H9 (cell line): ENCODE measurements around the gene TSPAN2. TPM values are rescaled to one million over a fixed set of nuclear protein-coding genes. Genes with fewer than 3 reads are reported as not detected.

Source experiments
- DNase-seq: peaks from one replicate; pipeline ENCODE4 v3.0.0-alpha.2; 2017
- H2AFZ ChIP-seq: one replicate; pipeline ENCODE4 v1.6.1; 2013; ENCODE audit warnings: mild to moderate bottlenecking, low read length, control low read depth, moderate library complexity
- H2AK5ac ChIP-seq: 2 replicates; pipeline ENCODE4 v1.6.1; 2013; ENCODE audit warnings: low read length, control low read depth, mixed read lengths; ENCODE audit not compliant: insufficient read length
- H2BK120ac ChIP-seq: one replicate; pipeline ENCODE4 v1.6.1; 2013; ENCODE audit warnings: low read depth, mild to moderate bottlenecking, low read length, control low read depth, inconsistent platforms; ENCODE audit not compliant: poor library complexity, severe bottlenecking
- H2BK12ac ChIP-seq: 2 replicates; pipeline ENCODE4 v1.6.1; 2013; ENCODE audit warnings: low read length, control low read depth, mixed read lengths, low read depth; ENCODE audit not compliant: insufficient read length
- H2BK15ac ChIP-seq: 2 replicates; pipeline ENCODE4 v1.6.1; 2013; ENCODE audit warnings: low read depth, low read length, control low read depth
- H2BK20ac ChIP-seq: one replicate; pipeline ENCODE4 v1.6.1; 2013; ENCODE audit warnings: low read depth, mild to moderate bottlenecking, low read length, control low read depth, inconsistent platforms; ENCODE audit not compliant: poor library complexity, severe bottlenecking
- H2BK5ac ChIP-seq: 2 replicates; pipeline ENCODE4 v1.6.1; 2013; ENCODE audit warnings: low read length, control low read depth, mixed read lengths; ENCODE audit not compliant: insufficient read length
- H3K14ac ChIP-seq: 2 replicates; pipeline ENCODE4 v1.6.1; 2013; ENCODE audit warnings: low read length, control low read depth; ENCODE audit not compliant: insufficient read depth
- H3K18ac ChIP-seq: 2 replicates; pipeline ENCODE4 v1.6.1; 2013; ENCODE audit warnings: low read depth, mild to moderate bottlenecking, mixed read lengths, low read length, control low read depth; ENCODE audit not compliant: insufficient read length
- H3K23ac ChIP-seq: 2 replicates; pipeline ENCODE4 v1.6.1; 2013; ENCODE audit warnings: low read length, control low read depth, mixed read lengths, low read depth; ENCODE audit not compliant: insufficient read length
- H3K23me2 ChIP-seq: 2 replicates; pipeline ENCODE4 v1.6.1; 2013; ENCODE audit warnings: low read depth, mild to moderate bottlenecking, mixed read lengths, low read length, control low read depth; ENCODE audit not compliant: insufficient read length, poor library complexity, severe bottlenecking
- H3K27ac ChIP-seq: 2 replicates; pipeline ENCODE4 v1.5.1; 2013; ENCODE audit warnings: low read length, control low read depth, mixed read lengths, low read depth; ENCODE audit not compliant: insufficient read length
- H3K27me3 ChIP-seq: 2 replicates; pipeline ENCODE4 v1.6.1; 2013; ENCODE audit warnings: low read length, control low read depth, inconsistent platforms; ENCODE audit not compliant: insufficient read depth
- H3K4ac ChIP-seq: 2 replicates; pipeline ENCODE4 v1.6.1; 2013; ENCODE audit warnings: low read depth, mild to moderate bottlenecking, control low read depth, inconsistent platforms, low read length, moderate library complexity
- H3K4me1 ChIP-seq: 2 replicates; pipeline ENCODE4 v1.6.1; 2013; ENCODE audit warnings: low read length, control low read depth, inconsistent platforms; ENCODE audit not compliant: insufficient read depth
- H3K4me2 ChIP-seq: 2 replicates; pipeline ENCODE4 v1.6.1; 2013; ENCODE audit warnings: low read length, control low read depth, mixed read lengths; ENCODE audit not compliant: insufficient read length, insufficient read depth
- H3K56ac ChIP-seq: 2 replicates; pipeline ENCODE4 v1.6.1; 2013; ENCODE audit warnings: low read depth, mild to moderate bottlenecking, mixed read lengths, low read length, control low read depth; ENCODE audit not compliant: insufficient read length
- H3K79me1 ChIP-seq: 2 replicates; pipeline ENCODE4 v1.6.1; 2013; ENCODE audit warnings: low read depth, mild to moderate bottlenecking, moderate library complexity, low read length, control low read depth, inconsistent platforms; ENCODE audit not compliant: insufficient read depth, poor library complexity, severe bottlenecking
- H3K79me2 ChIP-seq: 2 replicates; pipeline ENCODE4 v1.6.1; 2013; ENCODE audit warnings: low read length, control low read depth, inconsistent platforms; ENCODE audit not compliant: insufficient read depth
- H3K9ac ChIP-seq: 2 replicates; pipeline ENCODE4 v1.6.1; 2013; ENCODE audit warnings: low read length, control low read depth, mixed read lengths; ENCODE audit not compliant: insufficient read length; ENCODE audit errors: extremely low read depth
- H3K9me3 ChIP-seq: one replicate; pipeline ENCODE4 v1.6.1; 2013; ENCODE audit warnings: low read depth, low read length, inconsistent platforms; ENCODE audit not compliant: control insufficient read depth
- H3T11ph ChIP-seq: one replicate; pipeline ENCODE4 v1.6.1; 2013; ENCODE audit warnings: mild to moderate bottlenecking, low read length, control low read depth, inconsistent platforms
- H4K20me1 ChIP-seq: one replicate; pipeline ENCODE4 v1.6.1; 2013; ENCODE audit not compliant: control insufficient read depth, insufficient read length, insufficient read depth
- H4K5ac ChIP-seq: 2 replicates; pipeline ENCODE4 v1.6.1; 2013; ENCODE audit warnings: low read depth, mild to moderate bottlenecking, mixed read lengths, low read length, control low read depth; ENCODE audit not compliant: insufficient read length
- H4K8ac ChIP-seq: replicated peaks from 2 replicates; pipeline ENCODE4 v1.6.1; 2013; ENCODE audit warnings: low read length, control low read depth, mixed read lengths, low read depth; ENCODE audit not compliant: insufficient read length
- H4K91ac ChIP-seq: 2 replicates; pipeline ENCODE4 v1.6.1; 2013; ENCODE audit warnings: low read depth, mild to moderate bottlenecking, moderate library complexity, mixed read lengths, low read length, control low read depth; ENCODE audit not compliant: insufficient read length
- H3K27ac Mint-ChIP-seq, 3 experiments: 2 replicates in 2 of 3; 3 replicates in 1 of 3; pipeline ENCODE4 v1.8.0; 2020 to 2021; ENCODE audit warnings: mixed read lengths in 3 of 3, mild to moderate bottlenecking in 1 of 3, moderate library complexity in 1 of 3
- H3K27me3 Mint-ChIP-seq: 2 replicates; pipeline ENCODE4 v1.8.0; 2021; ENCODE audit warnings: low read depth, mild to moderate bottlenecking, moderate library complexity, mixed read lengths
- H3K36me3 Mint-ChIP-seq, 3 experiments: 2 replicates in 2 of 3; 3 replicates in 1 of 3; pipeline ENCODE4 v1.8.0; 2020 to 2021; ENCODE audit warnings: low read depth in 3 of 3, mixed read lengths in 3 of 3; ENCODE audit not compliant: insufficient read depth in 1 of 3
- H3K4me1 Mint-ChIP-seq, 2 experiments: 2 replicates each; pipeline ENCODE4 v1.8.0; 2020; ENCODE audit warnings: mixed read lengths in 2 of 2
- H3K4me3 Mint-ChIP-seq, 2 experiments: 2 replicates in 1 of 2; 3 replicates in 1 of 2; pipeline ENCODE4 v1.8.0; 2020 to 2021; ENCODE audit warnings: mild to moderate bottlenecking in 2 of 2, mixed read lengths in 2 of 2, moderate library complexity in 1 of 2
- H3K9me3 Mint-ChIP-seq, 2 experiments: 2 replicates in 1 of 2; 3 replicates in 1 of 2; pipeline ENCODE4 v1.8.0; 2020; ENCODE audit warnings: mild to moderate bottlenecking in 2 of 2, mixed read lengths in 2 of 2, moderate library complexity in 1 of 2
- total RNA-seq: library from RNA; stranded (reverse); gene quantifications from 2 replicates; pipeline ENCODE4 v1.2.1, GENCODE V29; 2021
- TF ChIP-seq, protein P1 (sequence below): fragments of 200-600 bp; sonication (generic); conservative IDR thresholded peaks from 3 replicates; pipeline ENCODE4 v1.8.0; 2021; ENCODE audit warnings: antibody characterized with exemption, mild to moderate bottlenecking

The TSPAN2 gene
- total RNA-seq, 1 experiment from 2014 or later = 10.8 TPM

DNA sequence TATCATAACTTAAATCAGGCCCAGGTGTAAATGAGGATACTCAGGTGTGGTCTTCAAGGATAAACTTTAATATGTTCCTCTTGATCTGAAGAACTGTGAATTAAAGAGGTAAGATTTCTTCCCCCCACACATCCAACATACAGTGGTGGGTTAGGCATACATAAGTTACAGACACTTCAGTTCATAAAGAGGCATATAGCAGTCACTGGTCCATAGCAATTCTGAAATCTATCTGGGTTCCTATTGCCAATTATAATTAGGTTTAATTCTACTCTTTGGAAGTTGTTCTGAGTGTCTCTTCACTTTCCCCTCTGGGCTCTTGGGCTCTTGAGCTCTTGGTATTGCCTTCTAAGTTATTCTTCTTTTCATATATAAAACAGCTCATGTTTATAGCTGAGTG, 32.5 kb upstream of the TSPAN2 start:
- no peak overlapping the region for H2BK15ac ChIP-seq
- no peaks in the 10 kb centered on the region for H3K4me1 ChIP-seq
- no peak overlapping the region for H4K5ac ChIP-seq
- peaks cover 5% of the 10 kb centered on the region for H3K9me3 ChIP-seq
- no peak overlapping the region for H3K4me3 Mint-ChIP-seq
- no peak overlapping the region for H4K8ac ChIP-seq
- TF ChIP-seq, protein P1, sequence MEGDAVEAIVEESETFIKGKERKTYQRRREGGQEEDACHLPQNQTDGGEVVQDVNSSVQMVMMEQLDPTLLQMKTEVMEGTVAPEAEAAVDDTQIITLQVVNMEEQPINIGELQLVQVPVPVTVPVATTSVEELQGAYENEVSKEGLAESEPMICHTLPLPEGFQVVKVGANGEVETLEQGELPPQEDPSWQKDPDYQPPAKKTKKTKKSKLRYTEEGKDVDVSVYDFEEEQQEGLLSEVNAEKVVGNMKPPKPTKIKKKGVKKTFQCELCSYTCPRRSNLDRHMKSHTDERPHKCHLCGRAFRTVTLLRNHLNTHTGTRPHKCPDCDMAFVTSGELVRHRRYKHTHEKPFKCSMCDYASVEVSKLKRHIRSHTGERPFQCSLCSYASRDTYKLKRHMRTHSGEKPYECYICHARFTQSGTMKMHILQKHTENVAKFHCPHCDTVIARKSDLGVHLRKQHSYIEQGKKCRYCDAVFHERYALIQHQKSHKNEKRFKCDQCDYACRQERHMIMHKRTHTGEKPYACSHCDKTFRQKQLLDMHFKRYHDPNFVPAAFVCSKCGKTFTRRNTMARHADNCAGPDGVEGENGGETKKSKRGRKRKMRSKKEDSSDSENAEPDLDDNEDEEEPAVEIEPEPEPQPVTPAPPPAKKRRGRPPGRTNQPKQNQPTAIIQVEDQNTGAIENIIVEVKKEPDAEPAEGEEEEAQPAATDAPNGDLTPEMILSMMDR = no peak
- H3K9me3 Mint-ChIP-seq = peaks cover 24 to 29% of the 10 kb centered on the region in 2 experiments
- no peak overlapping the region for H3K27ac ChIP-seq
- H3K27me3 ChIP-seq = no peaks in the 10 kb centered on the region
- H2BK120ac ChIP-seq = no peak overlapping the region
- H3K4me1 Mint-ChIP-seq = peaks cover 5 to 7% of the 10 kb centered on the region in 2 experiments; a peak in 3 of 4 replicates
- no peak overlapping the region for H3K27ac Mint-ChIP-seq
- H3K4ac ChIP-seq = no peak overlapping the region
- no peak overlapping the region for H3T11ph ChIP-seq
- H2BK5ac ChIP-seq = no peak overlapping the region
- H4K91ac ChIP-seq = no peak overlapping the region
- no peaks in the 10 kb centered on the region for H4K20me1 ChIP-seq
- H2AFZ ChIP-seq = no peak overlapping the region
- no peak overlapping the region for H3K4me2 ChIP-seq
- H3K79me2 ChIP-seq = no peaks in the 10 kb centered on the region
- H3K23me2 ChIP-seq = no peaks in the 10 kb centered on the region
- no peak for DNase-seq
- no peak overlapping the region for H3K18ac ChIP-seq
- H3K27me3 Mint-ChIP-seq = no peaks in the 10 kb centered on the region; the same call in none of the 2 replicates
- H3K56ac ChIP-seq = no peak overlapping the region
- peaks cover 6 to 19% (median 11%) of the 10 kb centered on the region in 3 experiments; a peak in 6 of 7 replicates for H3K36me3 Mint-ChIP-seq
- no peak overlapping the region for H2AK5ac ChIP-seq
- no peak overlapping the region for H2BK12ac ChIP-seq
- no peak overlapping the region for H3K23ac ChIP-seq
- no peak overlapping the region for H3K14ac ChIP-seq
- no peak overlapping the region for H3K9ac ChIP-seq
- no peaks in the 10 kb centered on the region for H3K79me1 ChIP-seq
- H2BK20ac ChIP-seq = no peak overlapping the region
